Skeletal muscle tissue (tissue), 4 donors: ENCODE data around the gene RADIL. TPM values are rescaled to one million over a fixed set of nuclear protein-coding genes. Genes with fewer than 3 reads are reported as not detected.

Experiments
- H3K27ac ChIP-seq: one replicate; pipeline ENCODE4 v1.7.0; 2013; ENCODE audit warnings: mild to moderate bottlenecking, low read depth, low read length, inconsistent platforms
- H3K27me3 ChIP-seq, 3 donors: one replicate each; pipeline ENCODE4 v1.7.0; 2013; ENCODE audit warnings: low read length in 3 of 3; ENCODE audit not compliant: control insufficient read depth in 3 of 3, insufficient read depth in 3 of 3
- H3K36me3 ChIP-seq, 3 donors: one replicate each; pipeline ENCODE4 v1.7.0; 2013; ENCODE audit warnings: low read length in 3 of 3; ENCODE audit not compliant: control insufficient read depth in 3 of 3, insufficient read depth in 3 of 3
- H3K4me1 ChIP-seq, 3 donors: one replicate each; pipeline ENCODE4 v1.7.0; 2013; ENCODE audit warnings: low read length in 3 of 3, mild to moderate bottlenecking in 3 of 3; ENCODE audit not compliant: control insufficient read depth in 3 of 3, insufficient read depth in 3 of 3
- H3K4me3 ChIP-seq, 3 donors: one replicate each; pipeline ENCODE4 v1.7.0; 2013; ENCODE audit warnings: low read length in 3 of 3
- H3K9ac ChIP-seq, 3 donors: one replicate each; pipeline ENCODE4 v1.7.0; 2013; ENCODE audit warnings: low read length in 3 of 3, mild to moderate bottlenecking in 3 of 3, moderate library complexity in 2 of 3, low read depth in 1 of 3
- H3K9me3 ChIP-seq, 3 donors: one replicate each; pipeline ENCODE4 v1.7.0; 2013; ENCODE audit warnings: low read length in 3 of 3; ENCODE audit not compliant: control insufficient read depth in 3 of 3
- total RNA-seq: library from RNA; depleted of rRNA; stranded (reverse); fragments of >200 nt; gene quantifications from one replicate; pipeline ENCODE4 v1.2.3, GENCODE V29; 2014
- donor health status: Osteomylitis.

Gene RADIL
- total RNA-seq, 1 donor from 2014 or later, result 1.0 TPM

- no peak overlapping the region for H3K4me3 ChIP-seq
- no peaks in the 10 kb centered on the region for H3K9me3 ChIP-seq
- no peak overlapping the region for H3K9ac ChIP-seq
- H3K36me3 ChIP-seq, result no peaks in the 10 kb centered on the region
- no peak overlapping the region for H3K27ac ChIP-seq
- H3K4me1 ChIP-seq, result no peaks in the 10 kb centered on the region
- no peaks in the 10 kb centered on the region for H3K27me3 ChIP-seq
These were observed 69.1 kb downstream of the RADIL start for GRCh38 chr7:4814433-4814832.

GRCh38 chr7:4809666-4810065 is 73.8 kb downstream of the RADIL start:
- Histone ChIP-seq H3K27me3 (no peaks in the 10 kb centered on the region), H3K4me3 (no peak overlapping the region), H3K9me3 (no peaks in the 10 kb centered on the region), H3K36me3 (no peaks in the 10 kb centered on the region), H3K9ac (no peak overlapping the region), H3K27ac (no peak overlapping the region), H3K4me1 (no peaks in the 10 kb centered on the region)

- Histone ChIP-seq H3K9me3 (no peaks in the 10 kb centered on the region), H3K9ac (no peak overlapping the region), H3K27ac (peak overlapping the region; percentile 40), H3K4me3 (no peak overlapping the region), H3K4me1 (no peaks in the 10 kb centered on the region), H3K27me3 (no peaks in the 10 kb centered on the region), H3K36me3 (no peaks in the 10 kb centered on the region)
These were observed 74.4 kb downstream of the RADIL start for GRCh38 chr7:4809091-4809591.

- no peaks in the 10 kb centered on the region for H3K36me3 ChIP-seq
- no peaks in the 10 kb centered on the region for H3K4me1 ChIP-seq
- H3K4me3 ChIP-seq, result no peak overlapping the region
- no peak overlapping the region for H3K9ac ChIP-seq
- no peaks in the 10 kb centered on the region for H3K27me3 ChIP-seq
- H3K27ac ChIP-seq, result no peak overlapping the region
- no peaks in the 10 kb centered on the region for H3K9me3 ChIP-seq
These were observed 75.0 kb downstream of the RADIL start for GRCh38 chr7:4808565-4808964.

GRCh38 chr7:4808026-4808425 is 75.5 kb downstream of the RADIL start:
- H3K9me3 ChIP-seq, result no peaks in the 10 kb centered on the region
- no peak overlapping the region for H3K4me3 ChIP-seq
- H3K4me1 ChIP-seq, result no peaks in the 10 kb centered on the region
- H3K9ac ChIP-seq, result no peak overlapping the region
- H3K27me3 ChIP-seq, result no peaks in the 10 kb centered on the region
- no peak overlapping the region for H3K27ac ChIP-seq
- H3K36me3 ChIP-seq, result no peaks in the 10 kb centered on the region

- no peaks in the 10 kb centered on the region for H3K9me3 ChIP-seq
- H3K36me3 ChIP-seq, result no peaks in the 10 kb centered on the region
- H3K4me3 ChIP-seq, result no peak overlapping the region
- no peak overlapping the region for H3K27ac ChIP-seq
- no peaks in the 10 kb centered on the region for H3K27me3 ChIP-seq
- H3K9ac ChIP-seq, result no peak overlapping the region
- no peaks in the 10 kb centered on the region for H3K4me1 ChIP-seq
These were observed 75.9 kb downstream of the RADIL start for GRCh38 chr7:4807598-4808016.

- Histone ChIP-seq H3K9me3 (no peaks in the 10 kb centered on the region), H3K27ac (no peak overlapping the region), H3K9ac (no peak overlapping the region), H3K27me3 (no peaks in the 10 kb centered on the region), H3K4me1 (no peaks in the 10 kb centered on the region), H3K36me3 (no peaks in the 10 kb centered on the region), H3K4me3 (no peak overlapping the region)
These were observed 76.4 kb downstream of the RADIL start for GRCh38 chr7:4806983-4807597.

GRCh38 chr7:4805984-4806300 is 77.6 kb downstream of the RADIL start:
- Histone ChIP-seq H3K4me3 (no peak overlapping the region), H3K27ac (no peak overlapping the region), H3K9me3 (no peaks in the 10 kb centered on the region), H3K9ac (no peak overlapping the region), H3K4me1 (no peaks in the 10 kb centered on the region), H3K36me3 (no peaks in the 10 kb centered on the region), H3K27me3 (no peaks in the 10 kb centered on the region)

GRCh38 chr7:4805110-4805983 is 78.2 kb downstream of the RADIL start:
- H3K4me1 ChIP-seq, result no peaks in the 10 kb centered on the region
- H3K36me3 ChIP-seq, result no peaks in the 10 kb centered on the region
- H3K9ac ChIP-seq, result no peak overlapping the region
- no peaks in the 10 kb centered on the region for H3K27me3 ChIP-seq
- H3K9me3 ChIP-seq, result no peaks in the 10 kb centered on the region
- no peak overlapping the region for H3K4me3 ChIP-seq
- H3K27ac ChIP-seq, result no peak overlapping the region
